SK-N-SH treated with all-trans-retinoic acid at 6 μM for 48 hours (cell line): Measurements from ENCODE around the gene ZSWIM6.
"Not testable (repeated sequence)": the region's sequence is repeated elsewhere in the genome, so short reads cannot be mapped to it uniquely, and the experiment has no call there.

ENCODE experiments used
- ATAC-seq: fragments of 200-7000 bp; cut with Tn5 transposase; 3 replicates; pipeline ENCODE4 v1.9.1; 2020; ENCODE audit warnings: mild to moderate bottlenecking, moderate library complexity
- ARNTL ChIP-seq: fragments of 450-650 bp; formaldehyde crosslinking; IDR thresholded peaks from 2 replicates; pipeline ENCODE4 v1.5.0; 2020; ENCODE audit warnings: low read depth, mild to moderate bottlenecking, moderate library complexity, borderline replicate concordance
- CSDC2 ChIP-seq: fragments of 250-450 bp; sonication (Bioruptor Pico); IDR thresholded peaks from 2 replicates; pipeline ENCODE4 v1.5.0; 2020; ENCODE audit warnings: mild to moderate bottlenecking, moderate library complexity
- ESRRG ChIP-seq: fragments of 250-450 bp; sonication (Bioruptor Pico); IDR thresholded peaks from 2 replicates; pipeline ENCODE4 v1.6.1; 2021; ENCODE audit warnings: mild to moderate bottlenecking
- GLIS3 ChIP-seq: fragments of 250-450 bp; sonication (Bioruptor Pico); IDR thresholded peaks from 2 replicates; pipeline ENCODE4 v1.5.0; 2020; ENCODE audit warnings: mild to moderate bottlenecking, moderate library complexity
- ISL1 ChIP-seq: fragments of 250-450 bp; sonication (Bioruptor Pico); IDR thresholded peaks from 2 replicates; pipeline ENCODE4 v2.1.2; 2022; ENCODE audit warnings: mild to moderate bottlenecking, moderate library complexity
- PPARA ChIP-seq: fragments of 250-450 bp; sonication (Bioruptor Pico); IDR thresholded peaks from 2 replicates; pipeline ENCODE4 v1.5.0; 2020; ENCODE audit warnings: mild to moderate bottlenecking, borderline replicate concordance
- RARB ChIP-seq: fragments of 250-450 bp; sonication (Bioruptor Pico); IDR thresholded peaks from 2 replicates; pipeline ENCODE4 v1.8.0; 2021; ENCODE audit warnings: mild to moderate bottlenecking, moderate library complexity
- TCF4 ChIP-seq: fragments of 250-450 bp; sonication (Bioruptor Pico); IDR thresholded peaks from 2 replicates; pipeline ENCODE4 v1.8.0; 2021; ENCODE audit warnings: mild to moderate bottlenecking, moderate library complexity, borderline replicate concordance
- TOX ChIP-seq: fragments of 250-450 bp; sonication (Bioruptor Pico); IDR thresholded peaks from 2 replicates; pipeline ENCODE4 v1.8.0; 2021; ENCODE audit warnings: mild to moderate bottlenecking, moderate library complexity, borderline replicate concordance
- ZC3H10 ChIP-seq: fragments of 250-450 bp; sonication (Bioruptor Pico); IDR thresholded peaks from 2 replicates; pipeline ENCODE4 v1.5.1; 2021; ENCODE audit warnings: mild to moderate bottlenecking, moderate library complexity
- ZFP3 ChIP-seq: fragments of 250-450 bp; sonication (Bioruptor Pico); IDR thresholded peaks from 2 replicates; pipeline ENCODE4 v1.5.0; 2020; ENCODE audit warnings: mild to moderate bottlenecking, moderate library complexity
- ZFP30 ChIP-seq: fragments of 450-650 bp; formaldehyde crosslinking; IDR thresholded peaks from 2 replicates; pipeline ENCODE4 v1.5.0; 2022; ENCODE audit warnings: mild to moderate bottlenecking, moderate library complexity
- ZNF565 ChIP-seq: fragments of 450-650 bp; formaldehyde crosslinking; conservative IDR thresholded peaks from 2 replicates; pipeline ENCODE4 v1.5.0; 2020; ENCODE audit warnings: low read depth, mild to moderate bottlenecking, moderate library complexity
- ZNF70 ChIP-seq: fragments of 450-650 bp; formaldehyde crosslinking; IDR thresholded peaks from 2 replicates; pipeline ENCODE4 v1.5.0; 2020; ENCODE audit warnings: mild to moderate bottlenecking, moderate library complexity
- ZNF8 ChIP-seq: fragments of 450-650 bp; formaldehyde crosslinking; IDR thresholded peaks from 2 replicates; pipeline ENCODE4 v1.5.0; 2020; ENCODE audit warnings: mild to moderate bottlenecking, moderate library complexity
- TF ChIP-seq, protein P1 (sequence below): fragments of 250-450 bp; sonication (Bioruptor Pico); IDR thresholded peaks from 2 replicates; pipeline ENCODE4 v1.5.1; 2021; ENCODE audit warnings: mild to moderate bottlenecking, moderate library complexity
- TF ChIP-seq, protein P2 (sequence below): fragments of 250-450 bp; sonication (Bioruptor Pico); IDR thresholded peaks from 2 replicates; pipeline ENCODE4 v1.8.0; 2020; ENCODE audit warnings: mild to moderate bottlenecking, moderate library complexity, borderline replicate concordance
- TF ChIP-seq, protein P3 (sequence below): fragments of 250-450 bp; sonication (Bioruptor Pico); IDR thresholded peaks from 2 replicates; pipeline ENCODE4 v1.5.1; 2020; ENCODE audit warnings: low read depth, mild to moderate bottlenecking, moderate library complexity
- TF ChIP-seq, protein P4 (sequence below): fragments of 250-450 bp; sonication (Bioruptor Pico); IDR thresholded peaks from 2 replicates; pipeline ENCODE4 v1.5.0; 2020; ENCODE audit warnings: mild to moderate bottlenecking, moderate library complexity
- TF ChIP-seq, protein P5 (sequence below): fragments of 250-450 bp; sonication (Bioruptor Pico); IDR thresholded peaks from 2 replicates; pipeline ENCODE4 v1.8.0; 2021; ENCODE audit warnings: low read depth, mild to moderate bottlenecking, moderate library complexity, borderline replicate concordance

Gene ZSWIM6

DNA sequence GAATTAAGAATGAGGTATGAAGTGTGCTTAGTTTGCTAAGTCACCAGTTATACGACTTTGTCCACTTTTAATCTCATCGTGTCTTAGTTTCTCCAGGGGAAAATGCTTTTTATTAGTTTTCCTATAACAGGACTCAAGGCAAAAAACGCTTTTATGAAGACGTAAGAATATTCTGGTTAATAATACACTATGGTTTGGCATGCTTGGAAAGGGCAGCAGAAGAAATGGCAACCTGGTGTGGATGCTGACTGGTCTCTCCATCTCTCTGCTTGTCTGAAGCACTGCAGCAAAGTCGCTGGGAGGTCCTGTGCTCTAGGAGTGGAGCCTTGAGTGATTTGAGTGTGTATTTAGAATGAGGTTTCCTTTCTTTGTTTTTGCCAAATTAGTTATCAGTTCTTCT lies 78.8 kb downstream of the ZSWIM6 start:
- no peak for ATAC-seq
- no peak for TF ChIP-seq ZFP30
- TF ChIP-seq PPARA = no peak
- TF ChIP-seq, protein P1, sequence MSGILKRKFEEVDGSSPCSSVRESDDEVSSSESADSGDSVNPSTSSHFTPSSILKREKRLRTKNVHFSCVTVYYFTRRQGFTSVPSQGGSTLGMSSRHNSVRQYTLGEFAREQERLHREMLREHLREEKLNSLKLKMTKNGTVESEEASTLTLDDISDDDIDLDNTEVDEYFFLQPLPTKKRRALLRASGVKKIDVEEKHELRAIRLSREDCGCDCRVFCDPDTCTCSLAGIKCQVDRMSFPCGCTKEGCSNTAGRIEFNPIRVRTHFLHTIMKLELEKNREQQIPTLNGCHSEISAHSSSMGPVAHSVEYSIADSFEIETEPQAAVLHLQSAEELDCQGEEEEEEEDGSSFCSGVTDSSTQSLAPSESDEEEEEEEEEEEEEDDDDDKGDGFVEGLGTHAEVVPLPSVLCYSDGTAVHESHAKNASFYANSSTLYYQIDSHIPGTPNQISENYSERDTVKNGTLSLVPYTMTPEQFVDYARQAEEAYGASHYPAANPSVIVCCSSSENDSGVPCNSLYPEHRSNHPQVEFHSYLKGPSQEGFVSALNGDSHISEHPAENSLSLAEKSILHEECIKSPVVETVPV (CRISPR knock-in tag) = no peak
- no peak for TF ChIP-seq ZNF70 (CRISPR knock-in tag)
- no peak for TF ChIP-seq ESRRG (CRISPR knock-in tag)
- TF ChIP-seq ZNF565 (CRISPR knock-in tag) = no peak
- no peak for TF ChIP-seq ZNF8 (CRISPR knock-in tag)
- no peak for TF ChIP-seq RARB
- TF ChIP-seq, protein P2, sequence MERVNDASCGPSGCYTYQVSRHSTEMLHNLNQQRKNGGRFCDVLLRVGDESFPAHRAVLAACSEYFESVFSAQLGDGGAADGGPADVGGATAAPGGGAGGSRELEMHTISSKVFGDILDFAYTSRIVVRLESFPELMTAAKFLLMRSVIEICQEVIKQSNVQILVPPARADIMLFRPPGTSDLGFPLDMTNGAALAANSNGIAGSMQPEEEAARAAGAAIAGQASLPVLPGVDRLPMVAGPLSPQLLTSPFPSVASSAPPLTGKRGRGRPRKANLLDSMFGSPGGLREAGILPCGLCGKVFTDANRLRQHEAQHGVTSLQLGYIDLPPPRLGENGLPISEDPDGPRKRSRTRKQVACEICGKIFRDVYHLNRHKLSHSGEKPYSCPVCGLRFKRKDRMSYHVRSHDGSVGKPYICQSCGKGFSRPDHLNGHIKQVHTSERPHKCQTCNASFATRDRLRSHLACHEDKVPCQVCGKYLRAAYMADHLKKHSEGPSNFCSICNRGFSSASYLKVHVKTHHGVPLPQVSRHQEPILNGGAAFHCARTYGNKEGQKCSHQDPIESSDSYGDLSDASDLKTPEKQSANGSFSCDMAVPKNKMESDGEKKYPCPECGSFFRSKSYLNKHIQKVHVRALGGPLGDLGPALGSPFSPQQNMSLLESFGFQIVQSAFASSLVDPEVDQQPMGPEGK (CRISPR knock-in tag) = no peak
- TF ChIP-seq ARNTL (CRISPR knock-in tag) = no peak
- TF ChIP-seq, protein P3, sequence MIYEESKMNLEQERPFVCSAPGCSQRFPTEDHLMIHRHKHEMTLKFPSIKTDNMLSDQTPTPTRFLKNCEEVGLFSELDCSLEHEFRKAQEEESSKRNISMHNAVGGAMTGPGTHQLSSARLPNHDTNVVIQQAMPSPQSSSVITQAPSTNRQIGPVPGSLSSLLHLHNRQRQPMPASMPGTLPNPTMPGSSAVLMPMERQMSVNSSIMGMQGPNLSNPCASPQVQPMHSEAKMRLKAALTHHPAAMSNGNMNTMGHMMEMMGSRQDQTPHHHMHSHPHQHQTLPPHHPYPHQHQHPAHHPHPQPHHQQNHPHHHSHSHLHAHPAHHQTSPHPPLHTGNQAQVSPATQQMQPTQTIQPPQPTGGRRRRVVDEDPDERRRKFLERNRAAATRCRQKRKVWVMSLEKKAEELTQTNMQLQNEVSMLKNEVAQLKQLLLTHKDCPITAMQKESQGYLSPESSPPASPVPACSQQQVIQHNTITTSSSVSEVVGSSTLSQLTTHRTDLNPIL (CRISPR knock-in tag) = no peak
- TF ChIP-seq ZC3H10 = no peak
- no peak for TF ChIP-seq TOX
- no peak for TF ChIP-seq ISL1
- TF ChIP-seq, protein P4, sequence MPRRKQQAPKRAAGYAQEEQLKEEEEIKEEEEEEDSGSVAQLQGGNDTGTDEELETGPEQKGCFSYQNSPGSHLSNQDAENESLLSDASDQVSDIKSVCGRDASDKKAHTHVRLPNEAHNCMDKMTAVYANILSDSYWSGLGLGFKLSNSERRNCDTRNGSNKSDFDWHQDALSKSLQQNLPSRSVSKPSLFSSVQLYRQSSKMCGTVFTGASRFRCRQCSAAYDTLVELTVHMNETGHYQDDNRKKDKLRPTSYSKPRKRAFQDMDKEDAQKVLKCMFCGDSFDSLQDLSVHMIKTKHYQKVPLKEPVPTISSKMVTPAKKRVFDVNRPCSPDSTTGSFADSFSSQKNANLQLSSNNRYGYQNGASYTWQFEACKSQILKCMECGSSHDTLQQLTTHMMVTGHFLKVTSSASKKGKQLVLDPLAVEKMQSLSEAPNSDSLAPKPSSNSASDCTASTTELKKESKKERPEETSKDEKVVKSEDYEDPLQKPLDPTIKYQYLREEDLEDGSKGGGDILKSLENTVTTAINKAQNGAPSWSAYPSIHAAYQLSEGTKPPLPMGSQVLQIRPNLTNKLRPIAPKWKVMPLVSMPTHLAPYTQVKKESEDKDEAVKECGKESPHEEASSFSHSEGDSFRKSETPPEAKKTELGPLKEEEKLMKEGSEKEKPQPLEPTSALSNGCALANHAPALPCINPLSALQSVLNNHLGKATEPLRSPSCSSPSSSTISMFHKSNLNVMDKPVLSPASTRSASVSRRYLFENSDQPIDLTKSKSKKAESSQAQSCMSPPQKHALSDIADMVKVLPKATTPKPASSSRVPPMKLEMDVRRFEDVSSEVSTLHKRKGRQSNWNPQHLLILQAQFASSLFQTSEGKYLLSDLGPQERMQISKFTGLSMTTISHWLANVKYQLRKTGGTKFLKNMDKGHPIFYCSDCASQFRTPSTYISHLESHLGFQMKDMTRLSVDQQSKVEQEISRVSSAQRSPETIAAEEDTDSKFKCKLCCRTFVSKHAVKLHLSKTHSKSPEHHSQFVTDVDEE (CRISPR knock-in tag) = no peak
- no peak for TF ChIP-seq ZFP3 (CRISPR knock-in tag)
- TF ChIP-seq, protein P5, sequence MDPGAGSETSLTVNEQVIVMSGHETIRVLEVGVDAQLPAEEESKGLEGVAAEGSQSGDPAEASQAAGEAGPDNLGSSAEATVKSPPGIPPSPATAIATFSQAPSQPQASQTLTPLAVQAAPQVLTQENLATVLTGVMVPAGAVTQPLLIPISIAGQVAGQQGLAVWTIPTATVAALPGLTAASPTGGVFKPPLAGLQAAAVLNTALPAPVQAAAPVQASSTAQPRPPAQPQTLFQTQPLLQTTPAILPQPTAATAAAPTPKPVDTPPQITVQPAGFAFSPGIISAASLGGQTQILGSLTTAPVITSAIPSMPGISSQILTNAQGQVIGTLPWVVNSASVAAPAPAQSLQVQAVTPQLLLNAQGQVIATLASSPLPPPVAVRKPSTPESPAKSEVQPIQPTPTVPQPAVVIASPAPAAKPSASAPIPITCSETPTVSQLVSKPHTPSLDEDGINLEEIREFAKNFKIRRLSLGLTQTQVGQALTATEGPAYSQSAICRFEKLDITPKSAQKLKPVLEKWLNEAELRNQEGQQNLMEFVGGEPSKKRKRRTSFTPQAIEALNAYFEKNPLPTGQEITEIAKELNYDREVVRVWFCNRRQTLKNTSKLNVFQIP (CRISPR knock-in tag) = no peak
- no peak for TF ChIP-seq TCF4 (CRISPR knock-in tag)
- TF ChIP-seq CSDC2 (CRISPR knock-in tag) = no peak

DNA sequence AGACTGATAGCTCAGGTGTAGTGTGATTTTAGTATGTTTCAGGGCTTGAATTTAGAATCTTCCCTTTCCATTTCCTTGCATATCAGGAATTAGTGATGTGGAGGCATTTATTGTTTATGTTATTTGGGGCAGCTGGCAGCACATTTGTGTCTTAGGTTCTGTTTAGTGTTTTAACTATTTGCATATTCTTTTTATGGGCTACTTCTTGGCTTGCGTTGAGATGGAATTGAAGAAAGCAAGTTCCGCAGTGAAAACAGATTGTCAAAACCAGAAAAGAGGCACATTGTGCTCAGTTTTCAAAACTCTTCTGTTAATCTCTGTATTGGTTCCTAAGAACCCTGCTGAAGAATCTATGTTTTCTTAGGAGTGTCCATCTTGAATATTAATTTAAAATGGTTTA lies 80.3 kb downstream of the ZSWIM6 start:
- TF ChIP-seq ARNTL (CRISPR knock-in tag) (no peak), ZNF70 (CRISPR knock-in tag) (no peak), GLIS3 (CRISPR knock-in tag) (no peak), ZNF565 (CRISPR knock-in tag) (no peak), ZC3H10 (no peak)
- ATAC-seq = no peak

DNA sequence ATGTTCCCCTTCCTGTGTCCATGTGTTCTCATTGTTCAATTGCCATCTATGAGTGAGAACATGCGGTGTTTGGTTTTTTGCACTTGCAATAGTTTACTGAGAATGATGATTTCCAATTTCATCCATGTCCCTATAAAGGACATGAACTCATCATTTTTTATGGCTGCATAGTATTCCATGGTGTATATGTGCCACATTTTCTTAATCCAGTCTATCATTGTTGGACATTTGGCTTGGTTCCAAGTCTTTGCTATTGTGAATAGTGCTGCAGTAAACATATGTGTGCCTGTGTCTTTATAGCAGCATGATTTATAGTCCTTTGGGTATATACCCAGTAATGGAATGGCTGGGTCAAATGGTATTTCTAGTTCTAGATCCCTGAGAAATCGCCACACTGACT lies 81.1 kb downstream of the ZSWIM6 start:
- ATAC-seq = not testable (repeated sequence)

DNA sequence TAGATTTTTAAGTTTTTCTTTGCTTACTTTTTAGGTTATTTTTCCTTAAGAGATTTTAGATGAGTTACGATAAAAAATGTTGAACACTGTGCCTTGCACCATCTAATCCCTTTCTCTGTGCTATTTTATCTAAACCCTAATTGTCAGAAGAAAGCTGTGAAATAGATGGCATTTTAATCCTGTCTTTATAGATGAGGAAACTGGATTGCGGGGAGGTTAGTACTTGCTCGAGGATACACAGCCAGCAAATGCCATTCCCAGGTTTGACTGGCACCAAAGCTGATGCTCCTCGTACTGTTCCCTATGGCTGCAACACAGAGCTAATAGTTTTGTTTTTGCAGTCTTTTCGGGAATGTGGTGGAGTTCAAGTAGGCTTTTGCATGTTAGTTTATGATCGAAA lies 82.7 kb downstream of the ZSWIM6 start:
- TF ChIP-seq GLIS3 (CRISPR knock-in tag) = no peak
- TF ChIP-seq, protein P1 (CRISPR knock-in tag) = no peak
- TF ChIP-seq ESRRG (CRISPR knock-in tag) = no peak
- TF ChIP-seq CSDC2 (CRISPR knock-in tag) = no peak
- ATAC-seq = no peak
